Smooth muscle cell (in vitro differentiated cells): Measurements from ENCODE around the gene CYBRD1. TPM values are rescaled to one million over a fixed set of nuclear protein-coding genes. Genes with fewer than 3 reads are reported as not detected.

Source experiments
- DNase-seq: peaks from one replicate; lab custom pipeline; 2025; ENCODE audit not compliant: unreplicated experiment; lab: John Stamatoyannopoulos, UW
- H2AFZ ChIP-seq: fragments of 200-600 bp; sonication (generic); 2 replicates; pipeline ENCODE4 v1.6.0; 2016; ENCODE audit warnings: antibody characterized with exemption, low read depth, mild to moderate bottlenecking
- H3F3A ChIP-seq: fragments of 200-600 bp; sonication (generic); 2 replicates; pipeline ENCODE4 v1.6.0; 2017; ENCODE audit warnings: antibody characterized with exemption, low read depth
- H3K27ac ChIP-seq: fragments of 200-600 bp; sonication (generic); 2 replicates; pipeline ENCODE4 v1.5.1; 2016; ENCODE audit warnings: low read depth, mild to moderate bottlenecking
- H3K27me3 ChIP-seq: fragments of 200-600 bp; sonication (generic); 2 replicates; pipeline ENCODE4 v1.6.1; 2016; ENCODE audit warnings: low read depth, mild to moderate bottlenecking
- H3K36me3 ChIP-seq: fragments of 200-600 bp; sonication (generic); 2 replicates; pipeline ENCODE4 v1.5.1; 2016; ENCODE audit warnings: low read depth
- H3K4me1 ChIP-seq: fragments of 200-600 bp; sonication (generic); 2 replicates; pipeline ENCODE4 v1.5.1; 2016; ENCODE audit warnings: low read depth
- H3K4me2 ChIP-seq: fragments of 200-600 bp; sonication (generic); 2 replicates; pipeline ENCODE4 v1.6.0; 2016; ENCODE audit warnings: mild to moderate bottlenecking
- H3K4me3 ChIP-seq: fragments of 200-600 bp; sonication (generic); 2 replicates; pipeline ENCODE4 v1.5.1; 2016; ENCODE audit warnings: mild to moderate bottlenecking
- H3K79me2 ChIP-seq: fragments of 200-600 bp; sonication (generic); 2 replicates; pipeline ENCODE4 v1.6.0; 2016; ENCODE audit warnings: low read depth, mild to moderate bottlenecking
- H3K9ac ChIP-seq: fragments of 200-600 bp; sonication (generic); 2 replicates; pipeline ENCODE4 v1.6.0; 2016; ENCODE audit warnings: low read depth
- H3K9me3 ChIP-seq: fragments of 200-600 bp; sonication (generic); replicated peaks from 2 replicates; pipeline ENCODE4 v1.5.1; 2016; ENCODE audit warnings: low read depth
- H4K20me1 ChIP-seq: fragments of 200-600 bp; sonication (generic); 2 replicates; pipeline ENCODE4 v1.6.0; 2016; ENCODE audit warnings: low read depth
- CTCF ChIP-seq: fragments of 200-600 bp; sonication (generic); IDR thresholded peaks from 2 replicates; pipeline ENCODE4 v1.5.1; 2017; ENCODE audit warnings: borderline replicate concordance, mild to moderate bottlenecking, antibody characterized with exemption; ENCODE audit not compliant: insufficient read depth, poor library complexity, severe bottlenecking
- WGBS: methylation state at CpG from one replicate; pipeline ENCODE4 v1.1.7; 2016; ENCODE audit warnings: low lambda C conversion rate; 5-methylcytosine and 5-hydroxymethylcytosine counted together
- polyA plus RNA-seq: library from polyadenylated mRNA; unstranded; fragments of >200 nt; fragmentation: Nextera tagmentation; extraction: Ambion mirVana; gene quantifications from 2 replicates; pipeline ENCODE4 v1.2.1, GENCODE V29; 2016
- total RNA-seq: library from RNA; depleted of rRNA; stranded (reverse); fragments of >200 nt; gene quantifications from 2 replicates; pipeline ENCODE4 v1.2.3, GENCODE V29; 2014

Gene CYBRD1
- total and polyA plus RNA-seq, 2 experiments from 2014 or later, result 41.3 to 61.5 TPM

- Histone ChIP-seq H3K9ac (no peak overlapping the region), H3K27ac (no peak overlapping the region)
Observed at GRCh38 chr2:171584001-171584400, 61.7 kb downstream of the CYBRD1 start.

GRCh38 chr2:171587132-171587531 lies 64.9 kb downstream of the CYBRD1 start:
- Histone ChIP-seq H3K79me2 (no peaks in the 10 kb centered on the region), H3K4me3 (no peak overlapping the region), H3K4me1 (no peaks in the 10 kb centered on the region), H3F3A (no peaks in the 10 kb centered on the region), H3K36me3 (no peaks in the 10 kb centered on the region), H3K27ac (no peak overlapping the region), H4K20me1 (no peaks in the 10 kb centered on the region), H2AFZ (no peak overlapping the region), H3K9ac (no peak overlapping the region), H3K4me2 (no peak overlapping the region), H3K27me3 (peaks cover 4% of the 10 kb centered on the region), H3K9me3 (no peaks in the 10 kb centered on the region)
- 95% methylated on average over 4 of the region's 4 CpGs for WGBS
- no peak for TF ChIP-seq CTCF
- DNase-seq, result no peak

More at GRCh38 chr2:171584001-171584400, 61.7 kb downstream of the CYBRD1 start:
- DNase-seq, result no peak
- Histone ChIP-seq H4K20me1 (no peaks in the 10 kb centered on the region), H3K79me2 (no peaks in the 10 kb centered on the region), H3K27me3 (peaks cover 2% of the 10 kb centered on the region), H3F3A (no peaks in the 10 kb centered on the region), H2AFZ (no peak overlapping the region), H3K4me2 (no peak overlapping the region), H3K36me3 (no peaks in the 10 kb centered on the region), H3K4me3 (no peak overlapping the region), H3K9me3 (no peaks in the 10 kb centered on the region), H3K4me1 (no peaks in the 10 kb centered on the region)
- TF ChIP-seq CTCF, result no peak
- 90% methylated on average over 1 of the region's 1 CpG for WGBS

- no peak for TF ChIP-seq CTCF
- DNase-seq, result no peak
- H3K79me2 ChIP-seq, result no peaks in the 10 kb centered on the region
- H3K27me3 ChIP-seq, result peaks cover 4% of the 10 kb centered on the region
- no peak overlapping the region for H3K4me3 ChIP-seq
- 91% methylated on average over 4 of the region's 4 CpGs for WGBS
- no peak overlapping the region for H3K4me2 ChIP-seq
- no peaks in the 10 kb centered on the region for H4K20me1 ChIP-seq
- no peak overlapping the region for H3K9ac ChIP-seq
- no peaks in the 10 kb centered on the region for H3F3A ChIP-seq
- no peaks in the 10 kb centered on the region for H3K36me3 ChIP-seq
- H3K9me3 ChIP-seq, result no peaks in the 10 kb centered on the region
- H2AFZ ChIP-seq, result no peak overlapping the region
- H3K27ac ChIP-seq, result no peak overlapping the region
- H3K4me1 ChIP-seq, result no peaks in the 10 kb centered on the region
Observed at GRCh38 chr2:171587567-171587966, 65.3 kb downstream of the CYBRD1 start.

GRCh38 chr2:171590116-171590515 lies 67.8 kb downstream of the CYBRD1 start:
- Histone ChIP-seq H4K20me1 (no peaks in the 10 kb centered on the region), H3K36me3 (no peaks in the 10 kb centered on the region), H3K9ac (no peak overlapping the region), H3K9me3 (no peaks in the 10 kb centered on the region), H3K79me2 (no peaks in the 10 kb centered on the region), H2AFZ (no peak overlapping the region), H3K4me3 (no peak overlapping the region), H3K27me3 (peaks cover 4% of the 10 kb centered on the region), H3K4me1 (no peaks in the 10 kb centered on the region), H3F3A (no peaks in the 10 kb centered on the region), H3K27ac (no peak overlapping the region), H3K4me2 (no peak overlapping the region)
- TF ChIP-seq CTCF, result no peak
- no peak for DNase-seq
- WGBS, result 91% methylated on average over 1 of the region's 1 CpG
